Activated naive CD4-positive, alpha-beta T cell (primary cell): Measurements from ENCODE around the gene DCC.

Source experiments
- DNase-seq, 4 experiments: peaks; one replicate each; lab custom pipeline; 2025; lab: John Stamatoyannopoulos, UW

The DCC gene

DNA sequence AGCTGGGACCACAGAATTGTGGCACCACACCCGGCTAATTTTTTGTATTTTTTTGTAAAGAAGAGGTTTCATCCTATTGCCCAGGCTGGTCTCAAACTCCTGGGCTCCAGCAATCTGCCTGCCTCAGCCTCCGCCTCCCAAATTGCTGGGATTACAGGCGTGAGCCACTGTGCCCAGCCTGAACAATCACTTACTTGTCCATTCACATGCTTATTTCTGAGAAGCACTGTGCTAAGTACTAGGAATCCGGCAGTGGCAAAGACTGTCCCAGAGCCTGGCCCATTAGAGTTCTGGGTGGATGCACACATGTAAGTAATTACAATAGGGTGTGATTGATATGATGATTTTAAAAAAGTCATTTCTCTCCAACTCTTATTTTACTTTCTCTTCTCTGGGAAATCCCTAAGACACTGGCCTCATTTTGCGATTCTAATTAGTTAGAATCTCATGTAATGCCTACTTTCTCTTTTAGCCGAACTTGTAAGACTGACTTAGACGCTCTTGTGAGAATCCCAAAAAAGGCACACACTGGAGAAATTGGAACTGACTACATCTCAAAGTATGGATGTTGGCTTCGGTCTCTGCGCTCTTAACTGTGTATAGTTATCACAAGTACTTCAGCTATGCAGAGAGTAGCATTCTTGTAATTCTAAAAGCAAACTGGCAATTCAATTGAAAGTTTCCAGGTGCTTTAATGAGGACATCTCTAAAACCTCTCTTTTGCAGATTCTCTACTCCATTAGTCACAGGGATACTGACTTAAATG, 567.7 kb downstream of the DCC start:
- DNase-seq, result no peak

GRCh38 chr18:52914148-52914547, 574.2 kb downstream of the DCC start:
- DNase-seq, result no peak

DNA sequence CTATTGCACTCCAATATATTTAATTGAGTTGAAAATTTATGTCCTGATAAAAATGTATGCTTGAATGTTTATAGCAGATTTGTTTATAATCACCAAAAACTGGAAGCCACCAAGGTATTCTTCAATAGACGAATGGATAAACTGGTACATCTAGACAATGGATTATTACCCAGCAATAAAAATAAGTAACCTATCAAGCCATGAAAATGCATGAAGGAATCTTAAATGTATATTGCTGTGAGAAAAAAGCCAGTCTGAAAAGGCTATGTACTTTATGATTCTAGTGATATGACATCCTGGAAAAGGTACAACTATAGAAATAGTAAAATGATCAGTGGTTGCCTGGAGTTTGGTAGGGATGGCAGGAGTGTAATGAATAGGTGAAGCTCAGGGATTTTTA, 580.7 kb downstream of the DCC start:
- no peak for DNase-seq

DNA sequence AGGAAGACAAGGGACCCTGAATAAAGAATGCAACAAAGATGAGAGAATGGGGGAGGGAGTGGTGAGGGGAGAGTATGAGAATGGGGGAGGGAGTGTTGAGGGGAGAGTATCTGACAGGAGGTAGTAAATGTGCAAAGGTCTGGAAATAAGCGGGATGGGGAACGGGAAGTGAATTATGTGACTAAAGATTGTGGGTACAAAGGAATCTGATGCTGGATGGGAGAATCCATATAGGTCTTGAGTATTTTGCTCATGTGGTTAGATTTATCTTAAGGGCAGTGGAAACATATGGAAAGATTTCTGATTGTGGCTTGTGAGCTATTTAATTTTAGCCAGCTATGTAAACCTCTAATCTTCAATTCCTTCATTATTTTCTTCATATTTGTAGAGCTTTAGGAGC, 593.4 kb downstream of the DCC start:
- DNase-seq, result no peak

- DNase-seq, result no peak
These were observed 596.9 kb downstream of the DCC start for GRCh38 chr18:52936931-52937330.

DNA sequence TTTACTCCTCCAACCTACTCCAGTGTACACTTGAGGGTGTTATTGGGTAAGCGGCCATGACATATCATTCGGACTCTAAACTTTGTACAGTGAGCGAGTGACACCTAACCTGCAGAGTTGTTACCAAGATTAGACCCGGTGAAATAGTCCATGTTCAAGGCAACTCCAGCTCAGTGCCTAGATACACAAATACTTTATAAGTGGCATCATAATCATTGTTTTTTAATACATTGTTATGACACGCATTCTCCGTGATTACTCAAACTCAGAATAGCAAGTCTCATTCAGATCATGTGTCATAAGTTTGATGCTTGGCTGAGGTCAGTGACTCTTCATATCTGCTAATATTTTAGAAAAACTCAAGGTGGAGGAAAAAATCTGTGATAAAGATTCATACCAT, 597.8 kb downstream of the DCC start:
- DNase-seq, result no peak

DNA sequence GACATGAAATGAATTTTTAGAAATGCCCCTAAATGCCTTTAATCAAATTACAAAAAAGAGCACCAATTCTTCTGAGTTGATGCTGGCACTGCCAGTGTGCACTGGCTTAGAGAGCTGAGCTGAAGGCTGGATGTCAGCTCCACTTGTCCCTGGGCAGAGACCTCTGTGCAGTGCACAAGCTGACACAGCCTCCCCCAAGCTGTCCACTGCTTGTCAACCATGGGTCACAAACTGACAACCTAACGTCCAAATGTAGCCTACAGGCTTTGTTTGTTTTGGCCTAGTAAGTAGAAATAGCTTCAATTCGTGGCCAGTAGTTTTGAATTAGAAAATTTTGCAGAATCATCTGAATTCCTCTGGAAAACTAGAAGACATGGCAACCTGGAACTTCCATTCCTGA, 605.6 kb downstream of the DCC start:
- no peak for DNase-seq

DNA sequence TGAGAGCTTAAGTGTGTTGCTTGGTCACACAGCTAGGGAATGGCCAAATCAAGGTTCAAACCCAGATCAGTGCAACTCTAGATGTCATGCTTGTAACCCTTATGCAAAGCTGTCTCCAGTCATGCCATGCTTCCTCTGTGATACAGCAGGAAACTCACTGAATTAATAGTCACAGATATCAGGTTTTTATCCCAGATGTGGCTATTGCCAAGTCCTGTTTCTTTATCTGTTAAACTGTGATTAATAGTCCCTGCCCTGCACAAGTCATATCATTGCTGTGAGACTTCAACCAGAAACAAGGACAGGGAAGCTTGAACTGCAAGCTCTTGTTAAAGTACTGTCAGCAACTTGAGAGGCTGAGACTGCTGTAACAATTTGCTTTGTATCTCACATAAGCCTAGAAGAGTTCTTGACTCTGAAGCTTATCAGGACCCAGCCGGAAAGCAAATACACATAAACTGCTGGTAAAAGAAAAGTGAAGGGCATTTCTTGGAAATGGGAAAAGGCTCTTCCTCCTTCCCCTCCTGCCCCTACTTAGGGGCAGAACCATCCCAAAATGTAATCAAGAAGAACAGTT, 609.0 kb downstream of the DCC start:
- no peak for DNase-seq

DNA sequence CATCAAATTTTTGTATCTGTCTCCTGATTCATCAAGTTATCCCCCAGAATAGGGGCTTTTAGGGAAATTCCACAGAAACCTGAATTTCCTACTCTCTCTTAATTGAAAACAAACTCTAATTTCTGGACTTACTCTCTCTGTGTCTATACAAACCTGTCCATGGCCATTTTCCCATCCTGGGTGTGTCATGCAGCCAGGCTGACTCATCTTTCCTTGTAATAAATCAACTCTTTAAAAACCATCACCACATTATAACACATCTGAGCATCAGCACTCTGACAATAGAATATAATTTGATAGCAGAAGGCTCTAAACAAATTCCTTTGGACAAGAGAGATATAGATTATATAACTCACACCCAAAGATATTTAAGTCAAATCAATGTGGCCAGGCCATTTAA, 610.2 kb downstream of the DCC start:
- no peak for DNase-seq

DNA sequence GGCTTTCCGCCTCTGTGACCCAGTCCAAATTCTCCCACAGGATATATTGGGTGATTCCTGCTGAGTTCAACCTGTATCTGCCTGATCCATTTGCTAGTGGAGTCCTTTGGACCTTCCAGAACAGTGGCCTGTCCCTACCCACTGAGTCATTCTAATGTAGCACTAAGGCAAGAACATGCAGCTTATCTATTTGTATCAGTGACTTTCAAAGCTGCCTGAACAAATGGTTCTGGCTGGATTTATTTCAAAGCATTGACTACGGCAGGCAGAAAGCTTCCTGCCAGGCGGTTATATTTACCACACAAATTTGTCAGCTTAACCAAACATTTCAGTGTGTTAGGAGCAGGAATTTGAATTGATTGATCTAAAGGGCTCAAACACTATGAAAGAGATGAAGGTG, 613.4 kb downstream of the DCC start:
- DNase-seq, result no peak

GRCh38 chr18:52963481-52963880, 623.5 kb downstream of the DCC start:
- DNase-seq, result no peak

DNA sequence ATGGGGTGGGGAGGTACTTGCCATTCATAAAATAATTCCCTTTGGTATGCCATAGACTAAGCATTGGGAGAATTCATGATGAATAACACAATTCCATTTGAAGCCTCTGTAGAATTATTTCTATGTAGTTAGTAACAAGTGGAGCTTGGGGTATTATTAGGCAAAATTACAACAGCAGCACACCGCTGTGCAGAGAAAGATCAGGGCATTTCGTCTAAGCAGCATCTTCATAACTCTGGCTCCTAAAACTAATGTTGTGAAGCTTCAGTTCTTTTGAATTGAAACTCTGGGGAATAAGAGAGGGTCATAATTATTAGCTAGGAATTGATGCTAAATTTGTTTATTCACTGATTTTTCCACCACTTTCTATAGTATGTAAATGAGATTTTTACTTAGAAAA, 630.7 kb downstream of the DCC start:
- no peak for DNase-seq

GRCh38 chr18:52971097-52971496, 631.1 kb downstream of the DCC start:
- no peak for DNase-seq

DNA sequence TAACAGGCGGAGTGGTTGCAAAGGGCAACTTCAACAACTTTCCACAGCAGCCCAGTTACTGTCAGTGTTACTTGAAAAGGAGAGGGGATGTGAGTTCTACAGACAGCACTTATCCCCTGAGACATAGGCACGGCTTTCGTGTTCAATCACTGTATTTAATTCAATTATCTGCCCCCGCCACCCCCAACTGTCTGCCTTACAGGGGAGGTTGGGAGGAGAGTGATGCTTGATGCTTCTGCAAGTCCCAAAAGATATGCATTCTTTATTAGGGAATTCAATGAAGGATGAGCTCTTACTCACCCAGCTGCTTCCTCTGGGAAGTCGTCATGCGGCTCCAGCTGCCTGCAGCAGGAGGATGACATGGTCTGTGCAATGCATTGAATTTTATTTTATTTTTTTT, 639.9 kb downstream of the DCC start:
- no peak for DNase-seq

DNA sequence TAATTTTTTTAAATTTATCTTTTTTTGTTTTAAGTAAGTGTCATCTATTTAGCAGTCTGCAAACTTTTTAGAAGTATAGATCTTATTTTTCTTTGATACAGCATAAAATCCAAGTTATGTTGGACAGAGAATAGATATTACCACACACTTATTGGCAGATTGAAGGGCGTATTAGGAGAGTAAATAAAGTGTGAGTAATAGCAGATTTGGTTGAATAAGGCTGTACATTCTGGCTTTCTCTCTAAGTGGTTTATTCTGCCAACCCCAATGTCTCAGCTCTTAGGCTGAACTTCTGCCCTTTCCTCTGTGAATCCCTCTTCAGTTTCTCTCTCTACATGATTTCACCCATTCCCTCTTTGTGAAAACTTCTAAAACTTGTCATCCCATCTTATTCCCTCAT, 651.2 kb downstream of the DCC start:
- DNase-seq, result no peak

- DNase-seq, result no peak
These were observed 652.0 kb downstream of the DCC start for GRCh38 chr18:52992041-52992440.

DNA sequence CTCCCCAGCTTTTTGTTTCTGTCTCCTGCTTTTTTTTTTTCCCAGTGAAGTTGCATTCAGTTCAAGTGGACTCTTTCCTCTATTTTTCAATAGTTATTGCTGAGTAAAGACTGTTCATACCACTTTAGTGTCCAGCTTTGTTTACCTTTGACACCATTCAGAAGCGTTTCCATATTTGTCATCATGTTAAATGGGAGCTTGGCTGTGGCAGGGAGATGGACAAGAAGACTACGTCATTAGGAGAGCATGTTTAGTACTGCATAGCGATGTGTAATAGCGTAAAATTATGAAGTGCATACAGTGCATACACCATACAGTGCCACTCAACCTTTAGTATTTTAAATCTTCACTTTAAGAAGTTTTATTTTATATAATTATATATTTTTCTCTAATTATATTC, 655.9 kb downstream of the DCC start:
- DNase-seq, result no peak

GRCh38 chr18:52999633-53000032, 659.6 kb downstream of the DCC start:
- DNase-seq, result no peak

- DNase-seq, result no peak
These were observed 664.8 kb downstream of the DCC start for GRCh38 chr18:53004798-53005197.

DNA sequence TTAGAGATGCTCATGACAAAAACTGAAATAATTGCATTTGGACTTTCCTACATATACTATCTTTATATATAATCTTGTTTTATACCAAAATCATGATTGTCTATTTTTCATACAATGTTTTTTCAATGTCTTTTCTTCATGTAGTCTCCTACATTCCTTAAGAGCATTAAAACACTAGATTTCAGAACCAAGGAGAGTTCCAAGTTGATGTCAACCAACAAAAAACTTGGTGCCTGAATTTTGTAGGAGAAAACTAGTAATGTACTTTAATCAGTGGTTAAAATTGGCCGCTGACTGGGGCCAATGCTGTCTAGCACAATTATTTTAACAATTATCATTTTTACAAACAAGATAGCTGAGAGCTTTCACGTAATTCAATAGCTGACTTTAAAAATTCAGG, 678.8 kb downstream of the DCC start:
- no peak for DNase-seq

DNA sequence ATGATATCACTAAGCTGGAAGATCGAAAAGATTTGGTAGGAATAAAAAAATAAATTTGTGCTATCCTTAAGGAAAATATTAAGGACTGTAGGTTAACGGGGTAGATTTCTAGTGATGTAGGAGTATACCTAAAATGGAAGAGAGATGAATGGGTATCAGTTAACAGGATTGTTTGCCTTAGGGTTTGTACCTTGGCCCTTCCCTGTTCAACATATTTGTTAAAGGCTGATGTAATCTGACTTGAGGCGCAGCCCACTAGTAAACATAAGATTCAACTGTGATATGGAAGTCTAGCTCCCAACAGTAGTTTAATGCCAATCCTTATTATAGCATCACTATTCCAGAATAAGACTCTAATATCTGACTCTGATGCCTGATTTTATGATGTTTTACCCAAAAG, 685.2 kb downstream of the DCC start:
- DNase-seq, result no peak

DNA sequence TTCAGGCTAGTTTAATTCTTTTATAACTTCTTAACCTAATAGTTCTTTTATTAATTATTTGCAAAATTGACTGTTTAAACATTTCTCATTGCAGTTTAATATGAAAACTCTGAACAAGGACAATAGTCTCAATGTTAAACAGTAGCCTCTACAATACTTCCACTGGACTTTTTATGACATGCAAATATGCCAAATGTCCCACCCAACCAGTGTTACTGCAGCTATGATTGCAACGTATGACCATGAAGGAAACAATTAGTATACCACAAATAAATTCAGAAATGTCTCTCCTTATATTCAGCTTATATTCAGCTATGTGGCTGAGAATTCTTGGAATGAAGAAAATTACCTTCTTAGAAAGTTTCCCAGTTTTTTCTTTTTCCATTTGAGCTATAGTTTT, 688.6 kb downstream of the DCC start:
- DNase-seq, result no peak

DNA sequence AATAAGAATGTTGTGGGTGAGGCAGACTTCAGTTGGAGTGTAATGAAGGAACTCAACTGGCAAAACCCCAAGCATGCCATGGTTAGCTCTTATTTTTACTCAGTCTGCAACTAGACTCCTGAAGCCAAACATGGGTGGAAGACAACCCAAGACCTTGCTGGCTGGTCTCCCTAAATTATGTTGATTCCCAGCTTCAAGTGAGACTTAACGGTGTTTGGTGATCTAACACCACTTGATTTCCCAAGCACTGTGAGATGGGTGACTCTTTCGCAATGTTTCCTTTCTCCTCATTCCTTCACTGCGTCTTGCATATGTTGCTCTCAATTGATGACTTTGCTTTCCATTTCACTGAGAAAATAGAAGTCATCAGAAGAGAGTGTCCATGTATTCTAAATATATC, 693.1 kb downstream of the DCC start:
- no peak for DNase-seq

DNA sequence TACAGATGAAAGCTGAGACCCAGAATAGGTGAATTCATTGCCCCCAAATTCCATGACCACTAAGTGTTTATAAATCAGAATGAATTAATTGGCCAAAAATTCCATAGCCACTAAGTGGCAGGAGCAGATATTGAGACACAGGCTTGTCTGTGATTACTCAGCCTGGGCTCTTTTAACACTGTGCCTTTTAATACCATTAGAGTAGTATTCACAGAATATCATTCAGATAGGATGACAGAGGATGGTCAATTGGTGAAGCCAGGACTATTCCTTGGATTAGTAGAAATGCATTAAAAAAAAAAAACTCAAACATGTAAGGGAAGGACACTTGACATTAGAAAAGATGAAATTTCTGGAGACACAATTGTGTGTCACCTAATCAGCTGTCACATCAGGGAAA, 698.6 kb downstream of the DCC start:
- no peak for DNase-seq
